ENCODE results near the gene NANS. TPM values are rescaled to one million over a fixed set of nuclear protein-coding genes. Genes with fewer than 3 reads are reported as not detected.

Gene NANS
- total and polyA plus RNA-seq, 10 of the 15 experiments (the other 5 are each of a cell fraction or from before 2014, with no cell fraction given), result 21.0 to 126 (median 52.3) TPM

- no peak for TF ChIP-seq ZBTB4 (CRISPR knock-in tag; IDR thresholded peaks at IDR 0.05)
- TF ChIP-seq BCL11A (IDR thresholded peaks at IDR 0.05; ENCODE audit: low read depth, low read length), result no peak
- no peak for TF ChIP-seq GABPA (IDR thresholded peaks at IDR 0.05; ENCODE audit: low read depth)
- no peak for TF ChIP-seq BMI1 (IDR thresholded peaks at IDR 0.05; ENCODE audit: borderline replicate concordance)
- TF ChIP-seq SREBF1 (IDR thresholded peaks at IDR 0.05; ENCODE audit: low read length), result no peak
- no peak; the same call in 1 of the 2 replicates for TF ChIP-seq RB1 (IDR thresholded peaks at IDR 0.05; ENCODE audit: borderline replicate concordance)
- TF ChIP-seq STAT1 (conservative IDR thresholded peaks at IDR 0.05), result no peak
- TF ChIP-seq MTA3 (IDR thresholded peaks at IDR 0.05; ENCODE audit: borderline replicate concordance, low read length), result 0 out of 2 replicates have a peak, but pooled peaks have one; percentile 10
- peak; percentile 71; the same call in 1 of the 2 replicates for TF ChIP-seq SMC3 (IDR thresholded peaks at IDR 0.05; ENCODE audit: borderline replicate concordance, low read length)
- no peak for TF ChIP-seq RELA (IDR thresholded peaks at IDR 0.05; ENCODE audit: borderline replicate concordance, partially characterized antibody)
- no peak for TF ChIP-seq SUPT20H (IDR thresholded peaks at IDR 0.05; ENCODE audit: borderline replicate concordance, control insufficient read depth, low read depth, low read length)
- no peak for TF ChIP-seq KLF5 (IDR thresholded peaks at IDR 0.05; ENCODE audit: partially characterized antibody)
- TF ChIP-seq IKZF1 (conservative IDR thresholded peaks at IDR 0.05), result no peak
- no peak for TF ChIP-seq SIN3A (IDR thresholded peaks at IDR 0.05; ENCODE audit: low read depth, low read length)
- TF ChIP-seq SRF (IDR thresholded peaks at IDR 0.05; ENCODE audit: low read depth in 2 of 2, low read length in 2 of 2), result no peak
- TF ChIP-seq LARP7 (IDR thresholded peaks at IDR 0.05), result 0 out of 2 replicates have a peak, but pooled peaks have one; percentile 26
- TF ChIP-seq RCOR1 (conservative IDR thresholded peaks at IDR 0.05; ENCODE audit: low read depth, low read length), result no peak
- no peak for TF ChIP-seq ZNF622 (IDR thresholded peaks at IDR 0.05)
- no peak; the same call in 1 of the 2 replicates for TF ChIP-seq NR2F1 (conservative IDR thresholded peaks at IDR 0.05)
- no peak for TF ChIP-seq WRNIP1 (IDR thresholded peaks at IDR 0.05; ENCODE audit: borderline replicate concordance, low read depth, low read length)
- TF ChIP-seq, protein P1, sequence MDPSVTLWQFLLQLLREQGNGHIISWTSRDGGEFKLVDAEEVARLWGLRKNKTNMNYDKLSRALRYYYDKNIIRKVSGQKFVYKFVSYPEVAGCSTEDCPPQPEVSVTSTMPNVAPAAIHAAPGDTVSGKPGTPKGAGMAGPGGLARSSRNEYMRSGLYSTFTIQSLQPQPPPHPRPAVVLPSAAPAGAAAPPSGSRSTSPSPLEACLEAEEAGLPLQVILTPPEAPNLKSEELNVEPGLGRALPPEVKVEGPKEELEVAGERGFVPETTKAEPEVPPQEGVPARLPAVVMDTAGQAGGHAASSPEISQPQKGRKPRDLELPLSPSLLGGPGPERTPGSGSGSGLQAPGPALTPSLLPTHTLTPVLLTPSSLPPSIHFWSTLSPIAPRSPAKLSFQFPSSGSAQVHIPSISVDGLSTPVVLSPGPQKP (IDR thresholded peaks at IDR 0.05; ENCODE audit: low read depth, low read length), result no peak
- no peak for TF ChIP-seq NBN (IDR thresholded peaks at IDR 0.05)
- TF ChIP-seq JUND (IDR thresholded peaks at IDR 0.05; ENCODE audit: low read depth, low read length), result no peak
- no peak for TF ChIP-seq POU2F2 (IDR thresholded peaks at IDR 0.05; ENCODE audit: borderline replicate concordance, low read depth, low read length)
- TF ChIP-seq TBL1XR1 (IDR thresholded peaks at IDR 0.05; ENCODE audit: low read depth, low read length), result no peak
- TF ChIP-seq SMARCA5 (IDR thresholded peaks at IDR 0.05), result no peak
- TF ChIP-seq ZNF384 (IDR thresholded peaks at IDR 0.05; ENCODE audit: borderline replicate concordance, low read depth, low read length), result no peak
- no peak for TF ChIP-seq BHLHE40 (IDR thresholded peaks at IDR 0.05; ENCODE audit: borderline replicate concordance in 1 of 2, low read depth in 2 of 2, low read length in 1 of 2)
- TF ChIP-seq BACH1 (IDR thresholded peaks at IDR 0.05; ENCODE audit: borderline replicate concordance), result no peak
These were observed 21.7 kb upstream of the NANS start (continued) for GRCh38 chr9:98034593-98035546.

Measured in GM12878 (cell line).